ENCODE measurements around the gene ANO8.
"Not testable (repeated sequence)": the region's sequence is repeated elsewhere in the genome, so short reads cannot be mapped to it uniquely, and the experiment has no call there.

ANO8 gene, protein sequence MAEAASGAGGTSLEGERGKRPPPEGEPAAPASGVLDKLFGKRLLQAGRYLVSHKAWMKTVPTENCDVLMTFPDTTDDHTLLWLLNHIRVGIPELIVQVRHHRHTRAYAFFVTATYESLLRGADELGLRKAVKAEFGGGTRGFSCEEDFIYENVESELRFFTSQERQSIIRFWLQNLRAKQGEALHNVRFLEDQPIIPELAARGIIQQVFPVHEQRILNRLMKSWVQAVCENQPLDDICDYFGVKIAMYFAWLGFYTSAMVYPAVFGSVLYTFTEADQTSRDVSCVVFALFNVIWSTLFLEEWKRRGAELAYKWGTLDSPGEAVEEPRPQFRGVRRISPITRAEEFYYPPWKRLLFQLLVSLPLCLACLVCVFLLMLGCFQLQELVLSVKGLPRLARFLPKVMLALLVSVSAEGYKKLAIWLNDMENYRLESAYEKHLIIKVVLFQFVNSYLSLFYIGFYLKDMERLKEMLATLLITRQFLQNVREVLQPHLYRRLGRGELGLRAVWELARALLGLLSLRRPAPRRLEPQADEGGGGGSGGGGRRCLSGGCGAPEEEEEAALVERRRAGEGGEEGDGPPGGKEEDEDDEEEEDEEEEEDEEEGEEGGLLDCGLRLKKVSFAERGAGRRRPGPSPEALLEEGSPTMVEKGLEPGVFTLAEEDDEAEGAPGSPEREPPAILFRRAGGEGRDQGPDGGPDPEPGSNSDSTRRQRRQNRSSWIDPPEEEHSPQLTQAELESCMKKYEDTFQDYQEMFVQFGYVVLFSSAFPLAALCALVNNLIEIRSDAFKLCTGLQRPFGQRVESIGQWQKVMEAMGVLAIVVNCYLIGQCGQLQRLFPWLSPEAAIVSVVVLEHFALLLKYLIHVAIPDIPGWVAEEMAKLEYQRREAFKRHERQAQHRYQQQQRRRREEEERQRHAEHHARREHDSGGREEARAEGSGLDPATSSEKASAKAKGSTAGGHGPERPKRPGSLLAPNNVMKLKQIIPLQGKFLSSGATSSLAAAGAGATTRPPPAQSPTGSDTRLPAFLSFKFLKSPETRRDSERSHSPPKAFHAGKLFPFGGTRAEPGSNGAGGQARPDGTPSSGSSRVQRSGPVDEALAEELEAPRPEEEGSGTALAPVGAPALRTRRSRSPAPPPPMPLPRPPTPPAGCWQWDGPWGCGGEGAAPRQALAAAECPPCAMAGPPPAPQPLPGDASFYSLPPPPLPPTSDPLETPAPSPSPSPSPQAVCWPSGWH

DNA sequence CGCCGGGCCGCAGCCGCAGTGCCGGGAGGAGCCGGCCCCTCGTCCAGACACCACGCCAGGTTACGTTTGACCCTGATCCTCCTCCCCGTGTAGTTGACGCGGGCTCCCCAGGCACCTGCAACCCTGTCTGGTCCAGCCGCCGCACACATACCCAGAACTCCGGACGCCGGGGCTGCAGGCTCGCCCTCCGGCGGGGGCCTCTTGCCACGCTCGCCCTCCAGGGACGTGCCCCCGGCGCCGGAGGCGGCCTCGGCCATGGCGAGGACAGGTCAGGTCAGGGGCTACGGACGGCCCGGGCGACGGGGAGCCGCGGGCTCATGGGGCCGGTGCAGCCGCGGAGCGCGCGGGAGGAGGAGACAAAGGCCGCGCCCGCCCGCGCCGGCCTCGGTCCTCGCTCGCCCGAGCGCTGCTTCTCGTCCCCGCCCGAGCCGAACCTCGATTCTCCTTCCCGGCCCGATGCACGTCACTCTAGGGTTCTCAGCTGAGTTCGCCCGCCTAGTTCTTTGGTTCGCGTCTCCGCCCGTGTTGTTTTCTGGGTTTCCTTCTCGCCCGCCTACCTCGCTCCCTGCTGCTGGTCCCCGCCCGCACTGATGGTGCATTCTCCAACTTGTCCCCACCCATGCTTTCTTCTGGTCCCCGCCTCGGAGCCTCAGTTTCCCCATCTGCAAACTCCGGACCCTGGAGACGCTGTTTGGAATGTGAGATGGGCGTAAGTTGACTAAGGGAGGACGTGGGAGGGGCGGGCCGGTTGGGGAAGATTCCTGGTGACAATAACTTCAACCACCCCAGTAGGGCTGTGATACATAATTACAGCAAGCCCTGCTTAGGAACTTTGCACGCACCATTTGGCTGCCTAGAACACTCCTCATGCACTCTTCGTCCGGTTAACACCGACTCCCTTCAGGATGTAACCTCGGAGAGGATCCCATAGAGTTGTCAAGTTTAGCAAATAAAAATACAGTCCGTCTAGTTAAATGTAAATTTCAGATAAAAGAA lies at the start of gene ANO8:
Gene ANO8, minus strand, starts transcription at position 442 of the 996 bp plus-strand sequence. Its CDS starts 185 bp downstream, at position 257.
- peak; percentile 87 to 94 for DNase-seq (ENCODE audit: extremely low read depth in 1 of 2, low read depth in 1 of 2)

DNA sequence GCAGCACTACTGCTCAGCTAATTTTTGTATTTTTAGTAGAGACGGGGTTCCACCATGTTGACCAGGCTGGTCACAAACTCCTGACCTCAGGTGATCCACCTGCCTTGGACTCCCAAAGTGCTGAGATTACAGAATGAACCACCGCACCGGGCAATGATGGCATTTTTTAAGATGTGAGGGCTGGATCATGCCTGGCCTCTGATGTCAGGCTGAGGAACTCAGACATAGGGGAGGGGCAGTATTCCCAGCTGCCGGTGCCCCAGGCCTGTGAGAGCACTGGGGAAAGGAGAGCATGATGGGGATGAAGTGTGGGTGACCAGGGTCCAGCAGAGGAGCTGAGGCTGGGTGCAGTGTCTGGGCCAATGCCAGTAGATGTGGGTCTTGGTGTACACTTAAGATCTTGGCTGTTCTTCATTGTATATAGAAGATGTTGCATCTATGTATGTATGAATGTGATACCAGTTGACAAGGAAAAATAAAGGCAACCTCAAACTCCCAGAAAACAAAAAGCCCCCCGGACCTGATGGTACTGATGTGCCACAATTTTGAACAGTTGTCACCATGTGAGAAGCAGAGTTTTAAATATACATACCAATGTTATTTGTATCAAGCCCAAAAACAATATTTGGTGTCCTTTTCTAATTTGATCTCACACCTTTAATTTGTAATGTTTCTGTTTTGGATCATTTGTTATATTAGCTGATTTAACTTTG lies 45.9 kb upstream of the ANO8 start:
- DNase-seq (ENCODE audit: extremely low read depth in 1 of 2, low read depth in 1 of 2): no peak

DNA sequence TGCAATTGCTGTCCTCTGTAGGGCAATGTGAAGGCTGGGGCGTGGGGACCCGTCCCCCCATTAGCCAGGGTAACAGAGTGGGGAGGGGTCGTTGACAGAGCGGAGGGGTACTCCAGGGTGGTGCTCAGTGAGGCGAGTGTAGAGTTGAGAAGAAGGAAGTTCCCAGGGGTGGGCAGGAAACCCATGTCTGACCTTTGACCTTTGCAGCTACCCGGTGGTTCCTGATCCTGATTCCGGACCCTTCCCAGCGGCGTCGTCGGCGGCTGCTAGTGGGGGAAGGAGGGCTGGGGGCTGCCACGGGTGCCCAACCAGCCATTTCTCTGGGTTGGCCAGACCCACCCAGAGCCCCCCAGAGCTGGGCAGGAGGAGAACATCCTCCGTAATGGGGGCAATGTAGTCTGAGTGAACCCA lies 44.6 kb upstream of the ANO8 start:
- DNase-seq (ENCODE audit: extremely low read depth in 1 of 2, low read depth in 1 of 2): no peak

DNA sequence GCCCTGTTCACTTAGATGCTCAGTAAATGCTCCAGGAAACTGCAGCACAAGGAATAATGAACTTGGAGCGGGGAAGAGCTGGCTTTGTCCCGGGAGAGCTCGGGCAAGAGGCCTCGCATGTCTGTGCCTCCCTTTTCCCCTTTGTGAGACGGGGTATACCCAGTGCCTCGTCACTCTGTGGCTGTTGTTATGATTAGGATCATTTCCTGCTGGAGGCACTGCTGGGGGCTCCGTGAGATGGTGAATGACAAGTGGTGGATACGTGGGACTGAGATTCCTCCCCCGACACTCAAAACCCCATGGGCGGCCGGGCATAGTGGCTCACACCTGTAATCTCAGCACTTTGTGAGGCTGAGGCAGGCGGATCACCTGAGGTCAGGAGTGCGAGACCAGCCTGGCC lies 43.6 kb upstream of the ANO8 start:
- no peak for DNase-seq (ENCODE audit: extremely low read depth in 1 of 2, low read depth in 1 of 2)

DNA sequence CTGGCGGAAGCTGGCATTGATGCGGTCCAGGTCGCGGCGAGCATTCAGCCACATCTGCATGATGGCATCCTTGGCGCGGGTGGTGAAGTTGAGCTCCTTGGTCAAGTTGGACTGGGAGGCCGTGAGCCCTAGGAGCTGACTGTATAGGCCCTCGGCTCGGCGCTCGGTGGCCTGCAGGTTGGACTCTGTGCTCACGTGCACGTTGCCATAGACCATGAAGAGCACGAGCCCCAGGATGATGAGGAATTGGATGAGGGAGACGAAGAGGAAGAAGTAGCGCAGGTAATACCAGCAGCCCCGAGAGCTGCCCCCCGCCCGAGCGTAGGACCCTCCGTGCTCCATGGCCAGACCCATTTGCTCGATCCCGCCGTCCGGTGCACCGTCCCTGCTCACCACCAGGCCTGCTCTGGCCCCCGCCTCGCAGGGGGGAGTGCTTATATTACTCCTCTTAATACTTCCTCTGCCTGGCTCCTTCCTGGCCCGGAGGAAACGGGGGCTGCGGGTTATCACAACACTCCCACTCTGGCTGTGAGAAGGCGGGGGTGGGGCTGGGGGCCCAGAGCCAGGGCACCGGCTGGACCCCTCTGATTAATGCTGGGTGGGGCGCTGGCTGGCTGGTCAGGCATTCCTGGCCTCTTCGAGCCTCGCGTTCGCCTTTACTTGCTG lies 42.4 kb upstream of the ANO8 start, which contains the start of gene PLVAP:
Gene PLVAP, minus strand, starts transcription at position 408 of the 666 bp plus-strand sequence. Its CDS starts 54 bp downstream, at position 354.
- no peak for DNase-seq (ENCODE audit: extremely low read depth in 1 of 2, low read depth in 1 of 2)

DNA sequence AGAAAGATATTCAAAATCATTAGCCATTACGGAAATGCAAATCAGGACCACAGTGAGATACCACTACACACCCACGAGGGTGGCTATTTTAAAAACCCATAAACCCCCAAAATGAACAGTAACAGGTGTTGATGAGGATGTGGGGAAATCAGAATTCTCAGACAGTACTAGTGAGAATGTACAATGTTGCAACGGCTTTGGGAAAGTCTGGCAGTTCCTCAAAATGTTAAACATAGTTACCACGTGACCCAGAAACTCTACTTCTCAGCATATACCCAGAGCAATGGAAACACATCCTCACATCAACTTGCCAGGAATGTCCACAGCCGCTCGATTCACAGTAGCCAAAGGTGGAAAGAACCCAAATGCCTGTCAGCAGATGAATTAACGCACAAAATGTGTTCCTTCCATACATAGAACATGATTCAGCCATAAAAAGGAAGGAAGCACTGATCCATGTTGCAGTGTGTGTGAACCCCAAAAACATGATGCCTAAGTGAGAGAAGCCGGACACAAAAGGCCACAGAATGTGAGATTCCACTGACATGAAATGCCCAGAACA lies 35.5 kb upstream of the ANO8 start:
- DNase-seq (ENCODE audit: extremely low read depth in 1 of 2, low read depth in 1 of 2): no peak

DNA sequence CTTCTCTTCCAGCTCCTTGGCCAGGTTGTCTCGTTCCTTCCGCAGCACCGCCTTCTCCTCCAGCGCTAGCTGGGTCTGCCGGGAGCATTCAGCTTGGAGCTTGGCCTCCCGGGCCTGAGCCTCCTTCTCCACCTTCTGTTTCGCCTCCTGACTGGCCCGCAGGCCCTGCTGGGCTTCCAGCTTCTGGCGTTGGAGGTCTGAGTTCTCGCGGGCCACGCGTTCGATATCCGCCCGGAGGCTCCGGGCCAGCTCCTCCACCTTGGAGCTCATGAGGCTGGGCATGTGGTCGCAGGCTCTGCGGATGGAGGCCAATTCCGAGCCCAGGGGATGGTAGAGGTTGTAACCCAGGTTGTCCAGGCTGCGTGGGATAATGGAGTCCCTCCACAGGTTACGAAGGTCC lies 30.7 kb upstream of the ANO8 start:
- DNase-seq (ENCODE audit: extremely low read depth in 1 of 2, low read depth in 1 of 2): no peak

DNA sequence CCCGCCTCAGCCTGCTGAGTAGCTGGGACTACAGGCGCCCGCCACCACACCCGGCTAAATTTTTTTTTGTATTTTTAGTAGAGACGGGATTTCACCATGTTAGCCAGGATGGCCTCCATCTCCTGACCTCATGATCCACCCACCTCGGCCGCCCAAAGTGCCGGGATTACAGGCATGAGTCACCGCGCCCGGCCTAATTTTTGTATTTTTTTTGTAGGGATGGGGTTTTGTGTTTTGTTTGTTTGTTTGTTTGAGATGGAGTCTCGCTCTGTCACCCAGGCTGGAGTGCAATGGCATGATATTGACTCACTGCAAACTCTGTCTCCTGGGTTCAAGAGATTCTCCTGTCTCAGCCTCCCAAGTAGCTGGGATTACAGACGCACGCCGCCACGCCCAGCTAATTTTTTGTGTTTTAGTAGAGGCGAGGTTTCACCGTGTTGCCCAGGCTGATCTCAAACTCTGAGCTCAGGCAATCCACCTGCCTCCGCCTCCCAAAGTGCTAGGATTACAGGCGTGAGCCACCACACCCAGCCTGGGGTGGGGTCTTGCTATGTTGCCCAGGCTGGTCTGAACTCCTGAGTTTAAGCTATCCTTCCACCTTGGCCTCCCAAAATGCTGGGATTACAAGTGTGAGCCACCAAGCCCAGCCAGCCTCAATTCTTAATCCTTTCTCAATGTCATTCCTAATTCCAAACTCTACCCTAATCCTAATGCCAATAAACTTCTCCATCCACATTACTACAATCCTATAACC lies 29.4 kb upstream of the ANO8 start:
- not testable (repeated sequence) for DNase-seq (ENCODE audit: extremely low read depth in 1 of 2, low read depth in 1 of 2)

DNA sequence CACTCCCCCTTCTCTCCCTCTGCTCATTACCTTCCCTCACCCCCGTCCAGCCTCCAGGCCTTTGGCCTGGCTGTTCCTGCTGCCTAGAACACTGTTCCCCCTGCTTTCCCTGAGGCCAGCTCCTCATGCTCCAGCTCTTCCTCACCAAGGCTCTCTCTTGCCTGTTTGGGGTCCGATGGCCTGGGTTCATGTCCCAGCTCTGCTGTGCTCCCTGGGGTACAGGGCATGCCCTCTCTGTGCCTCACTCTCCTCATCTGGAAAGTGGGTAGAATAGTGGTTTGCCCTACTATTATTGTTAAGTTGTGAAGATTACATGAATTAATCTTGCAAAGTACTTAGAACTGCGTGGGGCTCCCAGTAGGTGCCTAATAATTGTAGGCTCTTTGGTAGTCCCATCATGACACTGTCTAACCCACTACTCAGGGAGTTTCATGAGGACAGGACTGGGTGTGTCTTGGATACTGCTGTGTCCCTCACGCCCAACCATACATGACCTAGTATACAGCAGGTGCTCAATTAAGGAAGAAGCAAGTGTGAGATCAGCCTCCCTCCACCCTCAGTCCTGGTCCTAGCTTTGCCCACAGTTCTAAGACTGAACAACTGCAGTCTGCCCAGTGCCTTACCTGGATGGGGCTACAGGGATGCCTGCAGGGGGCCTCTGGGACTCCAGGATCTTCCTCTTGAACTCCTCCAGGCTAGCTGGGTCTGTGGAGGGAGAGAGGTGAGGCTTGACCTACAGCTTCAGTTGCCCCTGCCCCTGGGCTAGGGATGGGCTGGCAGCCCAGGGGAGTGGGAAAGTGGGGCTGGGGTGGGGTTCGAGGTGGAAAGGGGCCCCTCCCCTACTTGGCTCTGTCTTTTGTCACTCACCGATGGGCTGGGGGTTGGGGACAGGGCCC lies 25.5 kb upstream of the ANO8 start:
- DNase-seq (ENCODE audit: extremely low read depth in 1 of 2, low read depth in 1 of 2): no peak

DNA sequence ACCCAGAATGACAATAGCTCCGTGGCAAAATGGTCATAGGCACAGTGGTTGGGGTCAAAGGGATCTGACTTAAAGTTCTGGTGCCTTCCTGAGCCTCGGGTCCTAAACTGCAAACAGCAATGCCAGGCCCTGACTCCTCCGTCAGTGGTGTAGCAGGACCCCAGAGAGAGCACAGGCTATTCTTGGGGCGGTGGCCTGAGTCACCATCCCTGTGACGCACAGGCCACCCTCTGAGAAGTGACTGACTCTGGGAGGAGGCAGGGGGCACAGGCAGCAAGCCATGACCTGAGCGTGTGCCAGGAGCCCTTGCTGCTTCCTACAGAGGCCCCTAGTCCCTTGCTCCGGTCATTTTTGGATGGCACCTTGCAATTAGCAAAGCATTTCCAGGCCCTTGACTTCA lies 23.7 kb upstream of the ANO8 start:
- no peak for DNase-seq (ENCODE audit: extremely low read depth in 1 of 2, low read depth in 1 of 2)

DNA sequence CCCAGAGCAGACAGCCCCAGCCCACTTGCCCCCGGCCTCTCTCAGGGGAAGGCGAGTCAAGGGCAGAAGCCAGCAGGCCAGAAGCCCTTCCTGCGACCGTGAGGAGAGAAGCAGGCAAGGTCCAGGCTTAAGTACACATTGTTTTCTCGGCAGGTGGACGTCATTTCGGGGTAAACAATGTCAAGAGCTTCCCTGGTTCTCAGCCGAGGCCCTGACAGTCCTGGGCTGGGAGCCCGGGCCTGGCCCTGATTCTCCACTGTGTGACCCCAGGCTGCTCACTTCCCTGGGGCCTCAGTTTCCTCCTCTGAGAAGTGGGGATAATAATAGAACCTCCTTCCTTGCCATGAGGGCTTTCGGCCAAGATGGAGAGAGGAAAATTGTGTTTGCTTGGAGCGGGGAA lies 23.1 kb upstream of the ANO8 start:
- DNase-seq (ENCODE audit: extremely low read depth in 1 of 2, low read depth in 1 of 2): no peak

DNA sequence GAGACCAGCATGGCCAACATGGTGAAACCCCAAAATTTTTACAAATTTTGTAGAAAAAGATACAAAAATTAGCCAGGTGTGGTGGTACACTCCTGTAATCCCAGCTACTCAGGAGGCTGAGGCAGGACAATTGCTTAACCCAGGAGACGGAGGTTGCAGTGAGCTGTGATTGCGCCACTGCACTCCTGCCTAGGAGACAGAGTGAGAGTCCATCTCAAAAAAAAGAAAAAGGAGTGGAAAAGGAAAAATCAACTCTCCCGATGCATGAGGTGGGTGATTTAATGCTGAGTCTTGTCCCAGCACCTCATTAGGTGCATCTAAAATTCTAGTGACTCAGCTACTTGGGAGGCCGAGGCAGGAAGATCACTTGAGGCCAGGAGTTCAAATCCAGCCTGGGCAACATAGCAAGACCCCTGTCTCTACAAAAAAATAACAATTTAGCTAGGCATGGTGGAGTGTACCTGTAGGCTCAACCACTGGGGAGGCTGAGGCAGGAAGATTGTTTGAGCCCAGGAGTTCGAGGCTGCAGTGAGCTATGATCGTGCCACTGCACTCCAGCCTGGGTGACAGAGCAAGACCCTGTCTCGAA lies 22.5 kb upstream of the ANO8 start:
- no peak for DNase-seq (ENCODE audit: extremely low read depth in 1 of 2, low read depth in 1 of 2)

DNA sequence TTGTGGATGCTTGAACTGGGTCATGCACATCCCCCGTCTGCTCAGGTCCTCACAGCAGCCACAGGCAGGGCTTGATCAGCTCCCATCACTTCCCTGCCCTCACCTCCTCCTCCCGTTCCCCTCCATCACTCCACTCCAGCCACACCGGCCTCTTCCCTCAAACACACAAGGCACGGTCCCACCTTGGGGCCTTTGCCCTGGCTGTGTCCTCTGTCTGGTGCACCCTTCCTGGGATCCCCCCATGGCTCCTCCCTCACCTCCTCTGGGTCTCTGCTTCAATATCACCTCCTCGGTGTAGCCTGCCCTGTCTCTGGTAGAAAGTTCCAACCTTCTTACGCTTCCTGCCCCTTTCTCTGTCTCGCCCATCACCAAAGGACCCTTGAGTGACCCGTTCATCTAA lies 18.7 kb upstream of the ANO8 start:
- DNase-seq (ENCODE audit: extremely low read depth in 1 of 2, low read depth in 1 of 2): no peak

DNA sequence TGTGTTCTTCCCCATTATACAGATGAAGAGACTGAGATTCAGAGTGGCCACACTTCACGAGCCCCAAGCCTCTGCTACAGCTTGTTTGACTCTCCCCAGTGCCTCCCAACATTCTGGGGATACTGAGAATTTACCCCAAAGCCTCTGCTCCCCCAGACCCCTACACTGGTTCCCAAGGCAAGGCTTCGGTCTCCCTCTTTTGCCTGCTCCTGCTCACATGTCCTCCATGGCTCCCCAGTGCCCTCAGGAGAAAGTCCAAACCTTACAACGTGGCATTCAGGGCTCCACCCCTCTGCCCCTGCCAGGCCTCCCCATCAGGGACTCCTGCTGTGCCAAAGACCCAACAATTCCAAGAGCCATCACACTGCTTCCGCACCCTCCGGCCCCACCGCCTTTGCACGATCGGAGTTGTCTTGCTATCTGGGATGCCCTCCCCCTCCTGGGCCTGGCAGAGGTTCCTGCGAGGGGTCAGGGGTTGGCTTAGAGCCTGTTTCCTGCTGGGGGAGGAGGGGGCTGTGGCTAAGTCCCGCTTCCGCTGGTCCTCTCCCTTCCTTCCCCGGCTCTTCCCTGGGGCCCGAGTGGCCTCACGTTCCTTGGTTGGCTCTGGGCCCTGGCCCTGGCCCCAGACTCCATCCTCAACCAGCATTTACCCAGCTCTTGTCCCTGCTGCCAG lies 18.1 kb upstream of the ANO8 start:
- no peak for DNase-seq (ENCODE audit: extremely low read depth in 1 of 2, low read depth in 1 of 2)

DNA sequence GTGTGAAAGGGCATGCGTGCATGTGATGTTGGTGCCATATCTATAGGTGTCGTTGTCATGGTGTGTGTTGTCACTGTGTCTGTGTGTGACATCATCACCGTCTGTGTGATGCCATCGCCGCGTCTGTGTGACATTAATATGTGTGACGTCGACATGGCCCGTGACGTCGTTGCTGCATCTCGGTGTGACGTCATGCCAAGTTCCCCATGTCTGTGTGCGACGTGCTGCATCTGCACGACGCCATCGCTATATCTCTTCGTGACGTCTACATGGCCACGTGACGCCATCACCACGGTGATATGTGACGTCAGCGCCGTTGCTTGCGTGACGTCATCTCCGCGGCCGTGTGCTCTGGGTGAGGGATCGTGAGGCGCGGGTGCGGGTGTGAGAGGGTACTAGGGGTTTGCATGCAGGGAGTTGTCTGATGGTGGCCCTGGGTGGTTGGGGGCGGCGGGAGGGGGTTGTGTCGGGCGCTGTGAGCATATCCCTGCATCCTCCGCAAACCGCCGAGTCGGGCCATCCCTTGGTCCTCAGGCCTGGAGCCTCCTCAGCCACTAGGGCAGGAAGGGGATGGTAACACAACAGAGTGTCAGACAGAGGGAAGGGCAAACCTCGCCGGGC lies 17.3 kb upstream of the ANO8 start:
- no peak for DNase-seq (ENCODE audit: extremely low read depth in 1 of 2, low read depth in 1 of 2)
